COLO668 (cell line): ENCODE results near the gene SDHC.
"Not testable (repeated sequence)": the region's sequence is repeated elsewhere in the genome, so short reads cannot be mapped to it uniquely, and the experiment has no call there.

Source experiments
- DNase-seq: peaks from one replicate; lab custom pipeline; 2025; ENCODE audit not compliant: unreplicated experiment; lab: John Stamatoyannopoulos, UW

Gene SDHC

GRCh38 chr1:161381707-161382106 lies 67.5 kb downstream of the SDHC start:
- DNase-seq, result no peak

GRCh38 chr1:161382214-161383019 lies 68.2 kb downstream of the SDHC start:
- no peak for DNase-seq

- DNase-seq, result no peak
These were observed 74.5 kb downstream of the SDHC start for GRCh38 chr1:161388639-161389038.

- not testable (repeated sequence) for DNase-seq
These were observed 75.0 kb downstream of the SDHC start for GRCh38 chr1:161389158-161389557.

GRCh38 chr1:161389691-161390558 lies 75.7 kb downstream of the SDHC start:
- DNase-seq, result peak; percentile 98

GRCh38 chr1:161390559-161390858 lies 76.3 kb downstream of the SDHC start:
- DNase-seq, result no peak

GRCh38 chr1:161391136-161391535 lies 77.0 kb downstream of the SDHC start:
- DNase-seq, result not testable (repeated sequence)

GRCh38 chr1:161391611-161392010 lies 77.4 kb downstream of the SDHC start:
- no peak for DNase-seq

- no peak for DNase-seq
These were observed 79.0 kb downstream of the SDHC start for GRCh38 chr1:161393151-161393550.

GRCh38 chr1:161397038-161397437 lies 82.9 kb downstream of the SDHC start:
- not testable (repeated sequence) for DNase-seq

GRCh38 chr1:161398900-161399256 lies 84.7 kb downstream of the SDHC start:
- no peak for DNase-seq

- peak; percentile 86 for DNase-seq
These were observed 85.2 kb downstream of the SDHC start for GRCh38 chr1:161399257-161399998.

GRCh38 chr1:161402446-161402845 lies 88.3 kb downstream of the SDHC start:
- DNase-seq, result no peak

GRCh38 chr1:161404051-161404597 lies 89.9 kb downstream of the SDHC start:
- DNase-seq, result no peak

- DNase-seq, result not testable (repeated sequence)
These were observed 92.4 kb downstream of the SDHC start for GRCh38 chr1:161406551-161406950.

GRCh38 chr1:161407451-161407985 lies 93.3 kb downstream of the SDHC start:
- DNase-seq, result no peak

GRCh38 chr1:161408429-161409052 lies 94.4 kb downstream of the SDHC start:
- DNase-seq, result no peak

- not testable (repeated sequence) for DNase-seq
These were observed 95.9 kb downstream of the SDHC start for GRCh38 chr1:161409848-161410635.

- not testable (repeated sequence) for DNase-seq
These were observed 96.4 kb downstream of the SDHC start for GRCh38 chr1:161410636-161410970.
